ENCODE measurements around the gene SV2C.
"Not testable (repeated sequence)": the region's sequence is repeated elsewhere in the genome, so short reads cannot be mapped to it uniquely, and the experiment has no call there.

The SV2C gene

DNA sequence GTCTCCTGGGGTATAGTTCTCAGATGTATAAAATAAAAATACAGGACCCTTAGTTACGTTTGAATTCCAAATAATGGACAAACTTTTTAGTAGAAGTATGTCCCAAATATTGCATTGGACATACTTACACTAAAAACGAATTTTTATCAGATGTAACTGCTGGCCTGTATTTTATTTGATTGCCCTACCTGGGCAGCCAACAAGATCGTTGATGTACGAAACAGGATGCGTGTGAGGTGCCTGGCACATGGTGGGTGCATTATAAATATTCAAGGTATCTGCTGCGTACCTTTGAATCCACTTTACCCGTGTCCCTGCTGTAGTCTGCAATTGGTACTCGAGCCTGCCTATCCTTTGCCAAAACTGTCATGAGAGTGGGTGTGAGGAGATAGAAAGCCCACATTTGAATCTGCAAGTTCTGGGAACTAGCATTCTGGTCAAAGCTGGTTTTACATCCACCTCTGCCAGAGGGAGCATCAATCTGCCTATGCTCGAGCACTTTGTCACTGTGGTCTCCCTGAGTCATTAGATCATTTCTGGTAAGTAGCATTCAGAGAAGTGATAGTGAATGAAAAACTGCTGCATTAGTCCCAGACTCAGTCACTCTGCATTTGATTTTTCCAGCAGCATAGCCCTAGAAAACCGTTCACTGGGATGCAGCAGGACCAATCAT, 186.2 kb downstream of the SV2C start:
- no peak for DNase-seq

DNA sequence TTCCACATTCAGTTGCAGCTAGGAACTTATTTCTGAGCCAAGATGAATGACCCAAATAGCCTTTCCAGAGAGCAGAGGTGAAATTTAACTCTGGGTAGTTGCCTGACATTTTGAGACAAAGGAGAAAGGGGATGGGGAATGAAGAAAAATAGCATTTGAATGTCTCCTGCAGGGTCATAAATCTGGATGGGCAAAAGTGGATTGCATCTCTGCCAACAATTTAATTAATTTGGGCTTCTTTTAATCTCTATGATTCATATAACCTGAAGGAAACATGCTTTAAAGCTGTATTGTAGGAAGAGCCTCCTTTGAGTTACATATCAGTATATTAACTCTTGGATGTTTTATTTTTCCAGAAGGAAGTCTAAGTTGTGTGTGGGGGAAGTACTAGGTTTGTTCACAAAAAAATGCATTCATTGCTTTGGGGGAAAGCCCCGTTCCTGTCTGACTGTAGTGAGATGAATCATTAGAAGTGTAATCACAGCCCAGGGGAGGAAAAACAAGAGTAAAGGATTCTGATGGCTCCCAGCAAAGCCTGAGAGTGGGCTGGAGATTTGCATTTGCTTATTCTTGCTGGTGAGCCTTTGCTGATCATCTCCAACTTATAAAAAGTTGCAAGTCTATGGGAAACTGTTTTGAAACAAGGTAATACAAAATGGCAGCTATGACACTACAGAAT, 186.9 kb downstream of the SV2C start:
- DNase-seq: no peak

DNA sequence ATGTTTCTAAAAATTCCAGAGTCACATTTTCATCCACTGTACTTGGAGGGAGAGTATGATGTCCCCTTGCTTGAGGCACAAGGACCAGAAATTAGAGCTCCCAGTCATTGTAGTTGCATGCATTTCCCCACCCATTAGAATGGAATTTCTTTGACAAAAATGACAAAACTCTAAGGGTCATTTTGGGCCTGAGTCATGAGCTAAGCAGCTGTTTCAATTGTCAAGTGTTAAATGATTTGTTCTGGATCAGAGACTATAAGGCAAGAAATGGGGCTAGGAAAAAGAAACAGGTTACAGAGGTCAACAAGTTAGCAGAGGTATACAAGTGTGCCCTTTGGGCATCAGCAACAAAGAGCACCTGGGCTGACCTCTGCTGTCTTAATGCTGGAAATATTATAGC, 188.7 kb downstream of the SV2C start:
- DNase-seq: no peak

DNA sequence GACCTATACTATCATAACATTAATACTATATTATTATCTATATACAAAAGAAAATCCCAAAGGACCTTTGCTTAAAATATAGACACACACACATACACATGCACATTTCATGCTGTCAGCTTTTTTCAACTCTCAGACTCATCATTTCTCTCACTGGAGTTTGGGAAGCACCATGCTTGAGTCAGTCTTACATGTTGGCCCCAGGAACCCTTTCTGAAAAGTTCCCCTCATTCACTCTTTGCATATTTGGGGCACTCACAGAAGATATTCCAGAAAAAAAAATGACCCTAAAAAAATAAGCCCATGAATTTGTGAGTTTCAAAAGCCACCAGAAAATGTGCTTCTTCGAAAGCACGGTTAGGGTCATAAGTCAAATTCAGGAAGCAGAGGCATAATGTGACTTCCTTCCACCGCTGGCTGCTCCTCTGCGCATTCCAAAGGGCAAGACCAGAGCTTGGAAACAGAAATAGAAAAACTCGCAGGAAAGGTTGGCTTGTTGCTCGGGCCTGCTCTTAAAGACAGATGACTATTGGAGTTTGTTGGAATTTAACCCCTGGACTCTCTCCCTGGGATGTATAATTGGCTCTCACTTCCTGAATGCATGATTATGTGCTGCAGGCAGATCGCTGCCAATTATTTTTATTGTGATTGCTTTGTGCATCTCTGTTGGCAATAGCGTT, 190.2 kb downstream of the SV2C start:
- no peak for DNase-seq

DNA sequence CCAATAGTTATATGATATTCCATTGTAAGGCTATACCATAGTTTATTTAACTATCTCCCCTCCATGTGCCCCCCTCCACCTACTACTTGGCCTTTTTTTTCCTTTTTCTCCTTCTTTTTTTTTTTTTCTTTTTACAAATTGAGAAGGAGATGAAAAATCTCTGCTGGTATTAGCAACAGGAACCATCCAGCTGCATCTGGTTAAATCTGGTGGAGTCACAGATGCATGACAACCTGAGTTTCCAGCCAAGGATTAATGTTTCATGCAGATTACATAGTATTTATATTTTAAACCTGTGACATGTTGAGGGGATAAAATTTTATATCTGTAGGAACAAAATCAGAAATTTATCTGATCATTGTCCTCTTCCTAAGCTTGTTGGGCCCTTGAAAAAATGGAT, 191.4 kb downstream of the SV2C start:
- DNase-seq: no peak

DNA sequence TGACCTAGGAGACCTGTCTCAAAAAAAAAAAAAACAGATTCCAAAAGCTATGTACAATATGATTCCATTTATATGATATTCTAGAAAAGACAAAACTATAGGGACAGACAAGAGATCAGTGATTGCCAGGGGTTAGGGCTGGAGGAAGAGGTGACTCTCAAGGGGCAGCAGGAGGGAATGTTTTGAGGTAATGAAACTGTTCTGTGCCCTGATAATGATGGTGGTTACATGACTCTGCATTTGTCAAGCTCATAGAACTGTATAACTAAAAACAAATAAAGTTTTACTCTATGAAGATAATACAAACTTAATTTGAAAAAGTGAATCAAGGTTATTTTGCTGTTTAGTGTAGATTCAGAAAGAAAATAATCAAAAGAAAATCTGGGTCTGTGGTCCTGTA, 194.6 kb downstream of the SV2C start:
- no peak for DNase-seq

DNA sequence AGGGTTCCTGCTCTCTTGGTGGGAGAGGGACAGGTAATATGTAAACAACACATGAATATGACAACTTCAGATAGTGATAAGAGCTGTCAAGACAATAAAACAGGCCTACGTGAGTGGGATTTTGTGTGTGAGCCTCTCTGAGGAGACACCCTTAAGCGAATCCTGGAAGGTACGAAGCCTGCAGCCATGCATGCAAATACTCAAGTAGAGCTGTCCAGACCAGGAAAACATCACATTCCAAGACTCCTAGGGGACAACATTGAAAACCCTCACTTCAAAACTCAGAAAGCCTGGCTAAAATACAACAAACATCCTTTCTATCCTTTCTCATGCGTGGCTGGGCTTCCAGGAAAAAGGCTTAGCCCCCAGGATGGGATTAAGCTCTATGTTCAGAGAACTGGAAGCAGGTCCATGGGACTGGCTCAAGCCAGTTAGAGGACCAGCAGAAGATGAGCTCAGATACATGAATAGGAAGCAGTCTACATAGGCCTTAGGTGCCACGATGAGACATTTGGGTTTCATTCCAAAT, 195.1 kb downstream of the SV2C start:
- no peak for DNase-seq

DNA sequence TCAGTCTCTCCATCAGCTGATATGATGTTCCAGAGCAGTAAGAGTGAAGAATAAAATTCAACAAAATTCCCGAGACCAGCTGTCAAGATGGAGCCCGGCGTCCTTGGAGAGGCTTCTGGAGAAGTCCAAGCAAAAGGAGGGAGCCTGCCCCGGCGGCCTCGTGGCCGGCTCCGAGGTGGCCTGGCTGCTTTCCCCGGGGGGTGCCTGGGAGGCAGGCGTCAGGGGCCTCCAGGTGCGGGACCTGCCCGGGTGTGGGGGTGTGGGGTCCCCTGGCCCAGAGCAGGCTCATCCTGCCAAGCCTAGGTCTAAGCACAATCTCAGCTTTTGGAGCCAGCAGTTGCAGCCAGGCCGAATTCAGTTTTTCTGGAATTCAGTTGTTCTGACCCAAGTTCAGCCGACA, 197.3 kb downstream of the SV2C start:
- no peak for DNase-seq

DNA sequence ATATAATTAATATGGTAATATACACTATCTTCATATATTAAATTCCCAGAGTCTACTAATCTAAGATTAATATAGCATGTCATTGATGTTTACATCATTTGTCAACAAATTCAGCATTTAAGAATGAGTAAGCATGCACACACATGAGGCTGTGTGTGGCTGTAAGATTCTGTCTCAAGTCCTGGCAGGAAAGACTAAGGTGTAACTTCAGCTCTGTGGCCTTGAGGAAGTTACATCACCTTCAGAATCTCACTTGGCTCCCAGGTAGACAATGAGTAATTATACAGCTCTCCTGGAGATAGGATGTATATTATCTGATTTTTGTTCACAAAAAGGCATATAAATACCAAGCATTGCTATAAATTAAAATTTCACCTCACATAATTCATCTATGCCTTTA, 200.5 kb downstream of the SV2C start:
- no peak for DNase-seq

DNA sequence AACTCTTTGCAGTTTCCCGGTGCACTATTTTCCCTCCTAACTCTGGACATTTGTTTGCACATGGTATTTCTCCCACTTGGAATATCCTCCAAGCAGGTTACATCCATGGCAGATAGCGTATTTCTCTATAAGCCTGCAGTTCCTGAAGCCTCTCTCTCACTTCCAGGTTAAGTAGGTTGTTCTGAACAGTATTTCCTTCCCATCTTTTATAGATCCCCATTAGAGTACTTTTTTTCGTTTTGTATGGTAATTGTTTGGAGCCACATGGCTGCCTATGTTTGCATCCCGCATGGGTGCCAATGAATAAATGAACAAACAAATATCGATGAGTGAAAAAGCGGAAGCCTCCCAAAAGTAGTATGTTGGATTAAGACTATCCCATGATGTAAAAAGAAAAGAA, 206.5 kb downstream of the SV2C start:
- no peak for DNase-seq

DNA sequence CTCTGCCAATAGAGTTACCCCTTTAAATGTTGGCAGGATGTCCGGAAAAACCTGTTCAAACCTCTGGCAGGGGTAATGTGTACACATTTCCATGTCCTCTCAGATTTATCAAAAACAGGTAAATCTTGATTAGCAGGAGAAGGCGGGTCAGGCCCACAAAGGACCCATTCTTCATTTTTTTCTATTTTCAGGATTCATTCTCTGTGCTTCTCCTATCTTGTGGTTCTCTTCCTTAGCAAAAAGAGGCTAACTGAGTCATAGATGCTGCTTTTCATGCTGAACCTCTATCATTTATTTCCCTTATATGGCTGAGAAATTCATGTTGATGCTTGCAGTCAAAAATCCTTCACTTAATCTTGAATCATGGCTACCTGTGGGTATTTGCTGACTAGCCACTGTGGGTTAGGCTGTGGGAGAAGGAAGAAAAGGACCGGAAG, 207.2 kb downstream of the SV2C start:
- DNase-seq: peak; percentile 5

DNA sequence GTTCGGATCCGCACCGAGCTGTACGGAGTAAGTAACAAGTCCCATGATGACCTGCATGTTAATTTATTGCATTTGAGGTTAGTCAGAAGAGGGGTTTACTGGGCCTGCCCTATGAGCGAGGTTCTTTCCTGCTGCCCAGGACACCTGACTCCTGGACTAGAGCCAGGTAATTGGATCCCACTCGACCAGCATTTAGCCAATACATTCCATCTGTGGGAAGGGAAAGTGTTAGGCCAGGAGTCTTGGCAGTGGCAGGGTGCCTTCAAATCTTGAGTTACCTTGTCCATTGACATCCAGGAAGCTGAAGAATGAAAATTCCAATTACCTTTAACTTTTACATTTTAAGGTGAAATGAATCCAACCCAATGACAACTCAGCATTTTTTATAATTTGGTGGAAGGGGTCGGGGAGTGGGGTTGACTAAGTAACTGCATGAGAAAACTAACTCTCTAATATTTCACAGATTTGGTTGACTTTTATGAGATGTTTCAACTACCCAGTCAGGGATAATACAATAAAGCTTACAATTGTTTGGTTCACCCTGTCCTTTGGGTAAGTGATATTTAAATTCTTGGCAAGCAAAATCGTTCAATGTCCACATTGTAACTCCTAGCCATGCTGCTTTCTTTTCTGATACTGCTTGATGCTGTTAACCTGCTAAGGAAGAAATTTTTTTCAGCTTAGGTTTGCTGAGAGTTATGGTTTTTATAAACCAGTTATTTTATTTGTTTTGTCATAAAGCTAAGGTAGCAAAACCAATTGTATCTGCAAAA, 208.3 kb downstream of the SV2C start:
- peak; percentile 71 for DNase-seq

DNA sequence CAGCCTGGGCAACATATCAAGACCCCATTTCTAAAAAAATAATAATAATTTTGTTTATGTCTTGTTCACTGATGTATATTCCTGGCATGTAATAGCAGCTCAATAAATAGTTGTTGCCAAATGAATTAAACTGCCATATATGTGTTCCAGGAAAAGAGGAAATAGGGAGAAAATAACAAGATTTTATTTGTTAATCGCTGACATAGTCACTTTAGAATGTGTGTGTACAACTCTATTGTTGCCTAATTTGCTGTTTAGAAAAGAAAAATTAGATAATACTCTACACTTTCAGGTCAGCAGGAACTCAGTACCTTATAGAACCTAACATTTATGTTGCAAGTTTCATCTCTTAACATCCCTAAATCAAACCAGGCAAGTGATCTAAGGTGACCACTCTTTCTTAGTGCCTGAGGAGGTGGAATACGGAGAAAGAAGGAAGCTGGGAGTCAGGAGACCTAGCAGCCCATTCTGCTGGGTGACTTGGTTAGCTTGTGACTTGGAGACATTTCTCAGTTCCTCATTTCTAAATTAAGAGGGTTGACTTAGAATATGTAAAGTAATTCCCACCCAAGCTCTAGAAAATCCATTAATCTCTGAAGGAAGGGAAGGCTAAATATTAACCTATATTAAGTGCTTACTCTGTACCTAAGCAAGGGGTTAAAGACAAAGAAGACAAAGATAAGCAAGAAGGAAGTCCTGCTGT, 209.6 kb downstream of the SV2C start:
- DNase-seq: no peak

DNA sequence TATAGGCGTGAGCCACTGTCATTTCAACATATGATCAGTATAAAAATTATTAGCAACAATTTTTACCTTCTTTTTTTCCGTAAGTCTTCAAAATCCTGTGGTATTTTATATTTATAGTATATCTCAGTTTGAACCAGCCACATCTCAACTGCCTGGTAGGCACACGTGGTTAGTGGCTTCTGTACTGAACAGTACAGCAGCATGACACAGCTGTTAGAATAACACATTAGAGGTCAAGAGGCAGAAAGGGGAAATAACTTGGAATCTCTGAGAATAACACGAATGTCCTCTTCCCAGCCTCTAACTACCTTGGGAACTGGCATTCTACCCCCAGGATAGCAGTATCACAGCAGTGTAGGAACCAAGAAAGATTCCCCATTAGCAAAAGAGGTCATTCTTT, 211.4 kb downstream of the SV2C start:
- DNase-seq: no peak

DNA sequence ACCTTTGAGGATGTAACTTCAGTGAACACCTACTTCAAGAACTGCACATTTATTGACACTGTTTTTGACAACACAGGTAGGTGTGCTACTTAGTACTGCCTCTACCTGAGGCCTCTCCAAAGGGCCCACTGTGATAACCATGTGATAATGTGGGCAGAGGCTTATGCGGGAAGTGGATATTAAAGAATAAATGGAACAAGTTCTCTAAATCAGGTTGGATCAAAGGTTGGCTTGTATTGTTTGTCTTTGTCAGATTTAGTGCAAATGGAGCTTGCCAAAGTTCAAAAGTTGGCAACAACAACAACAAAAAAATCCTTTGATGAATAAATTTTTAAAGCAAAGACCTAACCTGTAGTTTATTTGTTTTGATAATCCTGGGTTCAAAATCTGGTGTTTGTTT, 215.7 kb downstream of the SV2C start:
- no peak for DNase-seq

DNA sequence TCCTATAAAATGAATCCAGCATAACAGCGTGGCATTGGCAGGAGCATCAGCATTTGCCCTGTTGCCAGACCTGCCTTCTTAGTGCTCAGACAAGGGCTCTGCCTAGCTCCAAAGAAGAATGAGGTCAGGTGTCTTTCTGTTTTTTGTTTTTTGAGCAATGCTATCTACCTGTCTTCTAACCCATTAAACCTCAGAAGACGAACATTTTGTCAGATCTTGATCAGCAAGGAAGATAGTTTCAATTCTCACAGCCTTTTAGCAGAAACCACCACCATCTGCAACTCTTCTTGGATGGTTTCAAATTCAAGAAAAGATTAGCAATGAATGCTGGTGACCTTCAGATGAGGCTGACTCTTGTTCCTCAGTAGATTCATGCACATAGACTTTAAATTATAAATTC, 216.4 kb downstream of the SV2C start:
- no peak for DNase-seq

DNA sequence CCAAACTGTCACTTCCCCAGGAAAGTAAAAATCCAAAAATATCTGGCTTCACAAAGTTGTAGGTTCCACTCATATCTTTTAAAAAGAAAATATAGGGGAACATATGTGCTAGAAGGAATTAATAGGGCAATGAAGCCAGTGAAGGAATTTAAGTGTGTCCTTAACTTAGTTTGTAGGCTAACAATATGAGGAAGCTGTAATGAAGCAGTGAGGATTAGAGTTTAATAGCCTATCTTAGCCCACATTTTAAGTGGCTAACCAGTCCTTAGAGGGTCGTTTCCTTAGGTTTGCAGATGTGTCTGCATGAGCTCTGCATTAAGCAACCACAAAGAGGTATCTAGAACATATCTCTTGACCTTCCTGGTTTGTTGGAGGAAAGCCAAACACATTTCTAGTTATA, 218.7 kb downstream of the SV2C start:
- DNase-seq: not testable (repeated sequence)

DNA sequence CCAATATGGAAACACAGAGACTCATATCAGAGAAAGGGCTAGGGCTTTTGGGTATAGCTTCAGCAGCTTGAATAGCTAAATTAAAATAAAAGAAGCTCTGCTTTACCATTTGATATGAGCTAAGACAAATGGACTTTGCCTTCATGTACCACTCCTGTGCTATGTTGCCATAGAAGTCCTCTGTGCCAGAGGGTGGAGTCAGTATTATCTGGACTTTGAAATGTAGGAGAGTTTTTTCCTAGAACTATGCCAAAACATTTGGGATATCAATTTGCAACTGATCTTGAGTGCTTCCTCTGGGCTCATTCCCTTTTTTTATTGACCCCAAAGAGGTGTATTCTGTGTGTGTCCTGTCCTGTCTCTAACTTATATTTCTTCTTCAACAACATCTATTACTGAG, 219.5 kb downstream of the SV2C start:
- not testable (repeated sequence) for DNase-seq

DNA sequence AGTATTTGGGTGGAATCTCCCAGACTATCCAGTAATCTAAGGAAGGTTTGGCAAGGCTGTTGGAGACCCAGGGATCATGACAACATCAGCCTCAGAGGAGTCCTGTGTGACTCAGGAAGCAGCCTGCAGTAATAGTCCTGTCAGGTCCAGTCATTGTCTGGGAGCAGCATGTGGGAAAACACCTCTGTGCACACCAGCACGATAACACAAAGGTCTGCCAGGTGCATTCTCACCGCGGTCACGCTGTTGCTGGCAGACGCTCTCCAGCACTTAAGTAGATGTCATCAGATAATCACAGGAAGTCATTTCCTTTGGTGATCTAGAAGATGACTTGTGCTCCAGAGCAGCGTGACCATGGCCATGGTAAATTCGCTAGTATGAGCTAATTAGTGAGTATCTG, 220.7 kb downstream of the SV2C start:
- DNase-seq: peak; percentile 75

DNA sequence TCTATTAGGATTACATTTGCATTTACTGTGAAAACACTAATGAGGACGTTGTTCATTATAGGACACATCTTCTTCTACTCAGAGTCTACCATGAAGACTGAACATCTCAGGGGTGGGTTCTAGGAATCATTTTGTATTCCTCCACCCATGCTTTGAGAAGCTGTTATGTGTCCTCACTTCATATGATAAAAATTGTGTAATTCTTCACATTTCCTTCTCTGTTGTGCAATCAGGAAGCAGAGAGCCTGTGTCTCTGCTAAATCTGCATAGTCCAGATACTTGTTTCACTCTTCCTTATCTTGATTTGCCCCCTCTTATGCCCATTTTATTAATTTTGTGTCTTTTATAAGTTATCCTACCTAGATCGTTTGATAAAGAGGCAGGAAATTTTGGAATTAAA, 222.1 kb downstream of the SV2C start:
- DNase-seq: no peak

DNA sequence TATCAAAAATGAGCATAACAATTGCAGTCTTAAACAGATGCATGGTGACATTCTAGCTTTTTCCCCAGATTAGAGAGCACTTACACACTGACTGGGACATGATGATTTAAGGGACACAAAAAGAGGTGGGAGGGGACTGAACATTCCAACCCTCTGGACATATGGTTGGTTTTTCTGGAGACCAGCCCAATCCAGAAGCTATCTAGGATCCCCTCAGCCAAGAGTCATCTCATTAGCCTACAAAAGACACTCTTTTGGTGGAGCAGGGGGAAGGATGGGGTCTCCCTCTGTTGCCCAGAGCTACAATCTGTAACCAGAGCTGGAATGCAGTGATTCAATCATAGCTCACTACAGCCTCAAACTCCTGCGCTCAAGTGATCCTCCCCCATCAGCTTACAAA, 222.6 kb downstream of the SV2C start:
- no peak for DNase-seq

DNA sequence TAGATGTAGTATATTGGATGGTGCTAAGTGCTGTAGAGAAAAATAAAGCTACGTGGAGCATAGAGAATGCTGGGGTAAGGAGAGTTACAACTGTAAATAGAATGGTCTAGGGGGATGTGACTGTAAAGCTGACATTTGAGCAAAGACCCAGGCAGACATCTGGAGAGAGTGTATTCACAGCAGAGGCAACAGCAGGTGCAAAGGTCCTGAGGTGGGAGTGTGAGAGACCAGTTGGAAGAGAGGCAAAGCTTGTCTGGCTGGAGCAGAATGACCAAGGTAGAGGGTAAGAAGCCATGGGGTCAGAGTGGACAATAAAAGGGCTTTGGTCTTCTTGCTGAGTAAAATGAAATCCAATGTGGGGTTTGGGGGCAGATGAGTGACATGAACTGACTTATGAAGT, 227.0 kb downstream of the SV2C start:
- no peak for DNase-seq

DNA sequence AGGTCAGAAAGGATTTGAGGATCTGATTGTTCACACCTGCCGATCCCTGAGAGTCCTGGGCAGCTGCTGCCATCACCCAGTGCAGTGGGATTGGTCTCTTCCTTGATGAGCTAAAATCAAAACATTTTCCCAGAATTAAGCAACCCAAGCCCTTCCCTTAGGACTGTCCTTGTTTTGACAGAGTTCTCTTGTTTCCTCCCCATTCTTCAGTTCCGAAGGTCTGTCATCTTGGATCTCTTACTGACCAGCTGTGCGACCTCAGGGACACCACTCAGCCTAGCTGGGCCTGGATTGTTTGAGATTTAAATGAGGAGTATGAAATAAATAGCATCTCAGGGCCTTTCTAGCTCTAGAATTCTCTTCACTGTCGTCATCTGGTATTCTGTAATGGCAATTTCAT, 229.6 kb downstream of the SV2C start:
- DNase-seq: no peak
